ENCODE measurements around the gene CACNB2.

Gene CACNB2

DNA sequence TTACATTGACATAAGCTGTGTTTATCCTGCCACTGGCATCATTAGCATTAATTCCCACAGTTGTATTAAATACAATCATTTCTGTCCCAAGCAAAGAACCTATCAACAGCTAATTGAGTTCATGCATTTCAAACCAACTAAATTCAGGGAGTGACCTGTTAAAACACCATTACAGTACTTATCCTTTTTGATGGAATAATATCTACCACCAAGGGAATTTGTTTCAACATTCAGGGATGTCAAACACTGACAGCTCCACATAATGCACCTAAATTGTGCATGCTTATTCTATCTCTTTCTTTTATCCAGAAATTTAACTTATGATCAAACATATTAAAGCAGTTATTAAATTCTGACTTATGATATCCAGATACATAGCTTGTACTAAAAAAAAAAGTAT is 374.3 kb downstream of the CACNB2 start:
- no peak for DNase-seq (ENCODE audit: low spot score)

DNA sequence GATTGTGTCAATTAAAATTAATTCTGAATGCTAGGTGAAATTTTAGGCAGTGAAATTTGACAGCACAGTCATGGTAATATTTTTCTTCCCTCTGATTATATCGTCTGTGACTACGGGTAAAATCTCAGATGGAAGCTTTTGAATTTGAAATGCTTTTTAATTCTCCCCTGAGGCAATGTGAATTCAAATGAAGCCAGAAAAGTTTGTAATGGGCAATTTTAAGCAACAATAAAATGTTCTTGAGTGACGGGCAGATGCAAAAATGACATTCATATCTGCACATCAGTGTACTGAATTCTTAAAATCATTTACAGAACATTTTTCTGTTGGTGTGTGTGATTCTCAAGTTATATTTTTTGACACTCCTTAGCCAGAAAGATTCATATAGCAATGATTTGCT is 376.6 kb downstream of the CACNB2 start:
- DNase-seq (ENCODE audit: low spot score), result no peak

DNA sequence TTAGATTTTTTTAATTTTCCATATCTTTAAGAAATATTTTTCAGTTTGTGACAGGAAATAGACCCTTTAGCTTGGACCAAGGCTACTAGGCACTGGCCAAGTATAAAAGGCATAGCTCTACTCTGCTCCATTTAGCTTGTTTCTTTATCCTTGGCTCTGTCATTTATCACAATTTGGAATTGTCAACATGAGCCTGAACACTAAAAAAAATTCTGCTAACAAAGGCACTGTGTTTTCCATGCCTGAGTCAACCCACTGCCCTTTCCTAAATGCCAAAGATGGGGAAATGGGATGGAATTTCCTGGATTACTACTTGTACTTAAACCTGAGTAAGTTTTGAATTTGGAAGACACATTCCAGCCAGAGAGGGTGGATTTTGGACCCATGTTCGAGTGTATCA is 382.8 kb downstream of the CACNB2 start:
- DNase-seq (ENCODE audit: low spot score), result no peak

DNA sequence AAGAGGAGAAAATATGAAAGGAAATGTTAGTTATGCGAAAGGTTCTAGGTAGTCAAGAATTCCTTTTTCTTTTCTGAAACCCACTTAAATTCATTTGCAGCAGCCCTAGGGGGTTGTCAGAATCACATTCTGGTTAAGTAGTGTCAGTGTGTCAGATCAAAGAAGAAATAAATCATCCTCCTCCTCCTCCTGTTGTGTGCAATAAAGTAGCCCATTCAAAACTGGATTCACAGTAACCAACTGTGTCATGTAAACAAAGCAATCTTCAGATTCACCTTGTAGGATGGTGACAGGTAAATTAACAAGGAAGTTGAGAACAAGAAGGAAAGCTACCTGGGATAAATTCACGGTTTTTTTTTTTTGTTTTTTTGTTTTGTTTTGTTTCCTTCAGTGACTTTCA is 383.6 kb downstream of the CACNB2 start:
- no peak for DNase-seq (ENCODE audit: low spot score)

DNA sequence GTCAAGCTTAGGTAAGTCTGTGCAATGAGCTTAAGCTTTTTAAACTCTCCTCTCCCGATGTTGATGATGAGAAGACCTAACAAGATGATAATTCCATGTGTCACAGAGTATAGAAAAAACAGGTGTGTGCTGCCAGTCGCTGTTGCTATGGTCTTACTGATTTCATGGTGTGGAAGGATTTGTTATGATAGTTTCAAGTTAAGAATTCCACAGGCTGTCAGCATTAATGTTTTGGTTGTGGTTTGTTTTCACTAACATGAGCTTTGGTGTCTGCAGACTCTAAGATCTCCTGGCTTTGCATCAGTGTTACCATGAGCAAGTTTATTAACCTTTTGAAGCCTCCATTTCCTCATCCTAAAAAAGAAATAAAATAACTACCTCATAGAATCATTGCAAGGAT is 387.5 kb downstream of the CACNB2 start:
- no peak for DNase-seq (ENCODE audit: low spot score)

DNA sequence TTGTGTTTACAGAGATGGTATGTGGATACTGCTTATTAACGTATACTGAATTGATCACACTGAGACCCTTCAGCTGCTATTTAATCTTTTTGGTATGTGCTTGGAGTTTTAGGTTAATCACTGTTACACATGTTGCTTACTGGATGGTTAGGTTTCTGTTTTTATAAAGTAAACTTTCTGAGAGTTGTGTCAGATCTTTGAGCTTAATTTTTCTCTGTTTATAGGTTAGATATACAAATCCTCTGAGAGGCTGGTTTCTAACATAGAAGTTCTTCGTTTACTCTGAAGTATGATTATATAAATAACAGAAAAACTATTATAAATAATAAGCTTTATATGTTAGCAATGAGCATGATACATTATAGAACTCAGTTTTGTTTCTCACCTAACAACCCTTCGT is 388.1 kb downstream of the CACNB2 start:
- no peak for DNase-seq (ENCODE audit: low spot score)

DNA sequence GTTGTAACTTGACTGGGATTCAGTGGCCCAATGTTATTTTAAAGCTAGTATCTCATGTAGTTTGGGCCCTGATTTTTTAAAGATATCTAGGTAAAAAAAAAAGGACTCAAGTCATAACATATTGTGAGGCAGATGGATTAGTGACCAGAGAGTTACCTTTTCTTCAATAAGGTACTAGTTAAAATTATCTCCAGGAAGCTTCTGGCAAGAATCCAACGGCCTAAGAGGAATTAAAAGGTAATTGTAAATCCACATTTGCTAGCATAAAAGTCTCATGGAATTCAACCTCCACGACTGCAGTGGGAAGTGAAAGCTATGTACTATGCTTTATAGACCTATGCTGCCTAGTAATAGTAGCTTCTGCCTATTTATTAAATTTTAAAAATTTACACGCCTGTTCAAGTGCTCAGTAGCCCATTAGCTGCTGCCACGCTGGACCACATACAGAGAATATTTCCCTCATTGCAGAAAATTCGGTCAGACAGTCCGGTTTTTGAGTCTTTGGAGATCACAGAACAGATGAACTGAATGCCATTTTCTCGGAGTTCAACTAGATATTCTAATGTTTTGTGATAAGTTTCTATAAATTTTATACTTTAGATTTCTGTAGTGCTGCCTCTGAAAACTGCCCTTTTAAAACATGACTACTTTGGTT is 392.8 kb downstream of the CACNB2 start:
- no peak for DNase-seq (ENCODE audit: low spot score)

DNA sequence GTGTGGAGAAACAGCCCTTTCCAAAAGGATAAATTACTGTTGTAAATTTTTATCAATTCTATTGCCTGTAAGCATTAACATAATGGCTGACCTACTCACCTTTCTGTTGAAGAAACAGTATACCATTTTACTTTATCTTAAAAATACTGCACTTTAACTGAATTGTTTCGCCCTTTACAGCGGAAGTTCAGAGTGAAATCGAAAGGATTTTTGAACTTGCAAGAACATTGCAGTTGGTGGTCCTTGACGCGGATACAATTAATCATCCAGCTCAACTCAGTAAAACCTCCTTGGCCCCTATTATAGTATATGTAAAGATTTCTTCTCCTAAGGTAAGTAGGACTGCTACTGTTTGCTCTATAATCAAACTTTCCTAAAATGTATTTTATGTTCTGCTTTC is 393.7 kb downstream of the CACNB2 start:
- no peak for DNase-seq (ENCODE audit: low spot score)

DNA sequence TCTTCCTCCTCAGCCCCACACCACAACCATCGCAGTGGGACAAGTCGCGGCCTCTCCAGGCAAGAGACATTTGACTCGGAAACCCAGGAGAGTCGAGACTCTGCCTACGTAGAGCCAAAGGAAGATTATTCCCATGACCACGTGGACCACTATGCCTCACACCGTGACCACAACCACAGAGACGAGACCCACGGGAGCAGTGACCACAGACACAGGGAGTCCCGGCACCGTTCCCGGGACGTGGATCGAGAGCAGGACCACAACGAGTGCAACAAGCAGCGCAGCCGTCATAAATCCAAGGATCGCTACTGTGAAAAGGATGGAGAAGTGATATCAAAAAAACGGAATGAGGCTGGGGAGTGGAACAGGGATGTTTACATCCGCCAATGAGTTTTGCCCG is 399.1 kb downstream of the CACNB2 start:
- DNase-seq (ENCODE audit: low spot score), result no peak

DNA sequence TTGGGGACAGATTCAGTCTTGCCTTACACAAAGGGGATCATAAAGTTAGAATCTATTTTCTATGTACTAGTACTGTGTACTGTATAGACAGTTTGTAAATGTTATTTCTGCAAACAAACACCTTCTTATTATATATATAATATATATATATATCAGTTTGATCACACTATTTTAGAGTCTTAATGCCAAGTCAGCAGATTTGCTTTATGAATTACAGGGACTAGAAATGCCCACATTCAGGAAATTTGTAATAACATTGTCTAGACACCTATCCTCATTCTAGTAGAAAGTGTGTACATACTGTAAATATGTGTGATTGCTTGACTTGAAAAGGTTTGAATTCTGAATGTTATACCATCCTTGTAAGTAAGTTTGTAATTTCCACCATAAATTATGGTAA is 400.0 kb downstream of the CACNB2 start:
- no peak for DNase-seq (ENCODE audit: low spot score)

DNA sequence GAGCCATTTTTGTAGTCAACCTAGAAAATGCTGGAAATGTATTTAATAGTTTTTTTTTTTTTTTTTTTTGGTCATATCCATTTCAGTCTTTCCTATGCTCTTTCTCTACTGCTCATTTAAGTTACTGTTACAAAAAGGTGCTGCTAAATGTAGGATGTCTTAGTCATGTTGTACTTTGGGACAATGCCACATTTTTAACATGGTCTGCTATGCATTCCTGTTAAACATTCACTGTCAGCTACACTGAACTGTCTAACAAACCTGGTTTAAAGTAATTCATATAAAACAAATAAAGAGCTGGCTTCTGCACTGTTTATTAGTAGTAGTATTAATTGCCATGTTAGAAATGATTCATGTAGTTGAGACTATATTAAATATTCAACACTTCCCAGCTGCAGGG is 402.6 kb downstream of the CACNB2 start:
- DNase-seq (ENCODE audit: low spot score), result no peak

DNA sequence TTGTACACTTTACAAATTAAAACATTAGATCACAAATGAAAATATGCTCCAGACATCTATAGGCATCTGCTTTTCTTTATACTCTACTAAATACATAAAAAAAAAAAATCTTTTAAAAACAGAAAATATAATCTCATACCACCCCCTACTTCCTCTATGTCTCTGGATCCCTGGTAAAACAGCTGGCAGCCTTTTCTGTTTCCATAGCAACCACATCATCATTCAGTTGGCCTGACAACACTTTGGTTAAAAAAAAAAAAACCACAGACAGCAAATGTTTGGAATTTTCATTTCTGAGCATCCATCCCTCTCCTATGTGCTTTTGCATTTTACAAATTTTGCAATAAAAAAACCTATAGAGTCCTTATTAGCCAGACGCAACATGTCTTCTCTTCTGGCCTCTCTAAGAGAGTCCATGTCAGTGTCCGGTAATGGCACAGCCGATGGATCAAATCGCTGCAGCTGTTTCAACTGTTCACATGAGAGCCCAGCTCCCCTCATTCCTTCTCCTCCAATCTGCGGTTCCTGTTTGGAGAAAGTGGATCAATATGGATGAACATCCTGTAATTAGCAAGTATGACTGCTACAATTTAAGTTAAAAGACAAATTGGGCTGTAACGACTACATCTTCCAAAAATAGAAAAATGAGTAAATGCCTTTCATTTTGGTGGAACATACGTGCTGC is 405.5 kb downstream of the CACNB2 start:
- DNase-seq (ENCODE audit: low spot score), result no peak

DNA sequence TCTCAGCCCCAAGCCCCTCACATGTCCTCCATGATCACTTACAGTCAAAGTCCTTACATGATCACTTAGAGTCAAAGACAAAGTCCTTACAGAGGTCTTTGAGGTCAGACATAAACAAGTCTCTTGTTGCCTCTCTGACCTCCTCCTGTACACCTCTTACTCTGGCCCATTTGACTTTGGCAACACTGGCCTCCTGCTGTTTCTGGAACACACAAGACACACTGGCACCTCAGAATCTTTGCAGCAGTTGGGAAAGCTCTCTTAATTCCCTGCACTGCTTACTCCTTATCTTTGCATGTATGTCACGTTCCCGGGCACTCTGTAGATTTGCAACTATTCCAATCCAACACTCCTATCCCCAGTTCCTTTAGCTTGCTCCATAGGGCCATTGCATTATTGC is 408.9 kb downstream of the CACNB2 start:
- DNase-seq (ENCODE audit: low spot score), result no peak

DNA sequence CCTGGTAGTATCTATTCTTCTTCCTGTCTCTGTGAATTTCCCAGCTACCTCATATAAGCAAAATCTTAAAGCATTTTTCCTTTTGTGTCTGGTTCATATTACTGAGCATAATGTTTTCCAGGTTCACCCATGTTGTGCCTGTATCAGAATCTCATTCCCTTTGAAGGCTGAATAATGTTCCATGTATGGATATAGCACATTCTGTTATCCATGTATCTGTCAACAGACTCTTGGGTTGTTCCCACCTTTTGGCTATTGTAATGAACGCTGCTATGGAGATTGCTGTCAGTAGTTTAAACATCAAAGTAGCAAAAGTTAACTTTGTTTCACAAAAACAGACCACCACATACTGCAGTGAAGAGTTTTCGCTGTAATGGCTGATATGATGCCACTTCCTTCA is 411.2 kb downstream of the CACNB2 start:
- no peak for DNase-seq (ENCODE audit: low spot score)

DNA sequence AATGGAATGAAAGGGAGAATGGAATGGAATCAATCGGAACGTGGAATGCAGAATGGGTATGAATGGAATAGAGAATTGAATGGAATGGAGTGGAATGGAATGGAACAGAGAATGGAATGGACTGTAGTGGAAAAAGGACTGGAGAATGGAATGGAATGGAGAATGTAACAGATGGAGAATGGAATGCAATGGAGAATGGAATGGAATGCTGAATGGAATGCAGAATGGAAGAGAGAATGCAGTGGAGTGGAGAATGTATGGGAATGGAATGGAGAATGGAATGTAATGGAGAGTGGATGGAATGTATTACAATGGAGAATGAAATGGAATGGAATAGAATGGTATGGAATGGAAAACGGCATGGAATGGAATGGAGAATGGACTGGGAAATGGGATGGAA is 414.3 kb downstream of the CACNB2 start:
- DNase-seq (ENCODE audit: low spot score), result no peak

DNA sequence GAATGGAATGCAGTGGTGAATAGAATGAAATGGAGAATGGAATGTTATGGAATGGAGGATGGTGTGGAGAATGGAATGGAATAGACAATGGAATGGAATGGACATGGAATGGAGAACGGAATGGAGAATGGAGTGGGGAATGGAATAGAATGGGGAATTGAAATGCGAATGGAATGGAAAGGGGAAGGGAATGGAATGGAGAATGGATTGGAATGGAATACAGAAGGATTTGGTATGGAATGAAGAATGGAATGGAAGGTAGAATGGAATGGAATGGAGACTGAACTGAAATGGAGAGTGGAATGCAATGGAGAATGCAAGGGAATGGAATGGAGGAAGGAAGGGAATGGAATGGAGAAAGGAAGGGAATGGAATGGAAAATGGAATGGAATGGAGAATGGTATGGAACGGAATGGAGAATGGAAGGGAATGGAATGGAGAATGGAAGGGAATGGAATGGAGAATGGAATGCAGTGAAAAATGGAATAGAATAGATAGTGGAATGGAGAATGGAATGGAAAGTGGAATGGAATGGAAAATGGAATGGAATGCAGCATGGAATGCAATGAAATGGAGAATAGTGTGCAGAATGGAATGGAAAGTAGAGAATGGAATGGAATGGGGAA is 416.4 kb downstream of the CACNB2 start:
- no peak for DNase-seq (ENCODE audit: low spot score)

DNA sequence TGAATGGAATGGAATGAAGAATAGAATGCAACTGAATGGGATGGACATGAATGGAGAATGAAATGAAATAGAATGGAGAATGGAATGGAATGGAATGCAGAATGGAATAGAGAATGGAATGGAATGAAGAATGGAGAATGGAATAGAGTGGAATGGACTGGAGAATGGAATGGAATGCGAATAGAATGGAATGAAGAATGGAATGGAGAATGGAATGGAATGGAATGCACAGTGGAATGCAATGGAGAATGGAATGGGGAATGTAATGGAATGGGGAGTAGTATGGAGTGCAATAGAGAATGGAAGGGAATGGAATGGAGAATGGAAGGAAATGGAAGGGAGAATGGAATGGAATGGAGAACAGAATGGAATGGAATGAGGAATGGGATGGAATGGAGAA is 417.7 kb downstream of the CACNB2 start:
- no peak for DNase-seq (ENCODE audit: low spot score)

DNA sequence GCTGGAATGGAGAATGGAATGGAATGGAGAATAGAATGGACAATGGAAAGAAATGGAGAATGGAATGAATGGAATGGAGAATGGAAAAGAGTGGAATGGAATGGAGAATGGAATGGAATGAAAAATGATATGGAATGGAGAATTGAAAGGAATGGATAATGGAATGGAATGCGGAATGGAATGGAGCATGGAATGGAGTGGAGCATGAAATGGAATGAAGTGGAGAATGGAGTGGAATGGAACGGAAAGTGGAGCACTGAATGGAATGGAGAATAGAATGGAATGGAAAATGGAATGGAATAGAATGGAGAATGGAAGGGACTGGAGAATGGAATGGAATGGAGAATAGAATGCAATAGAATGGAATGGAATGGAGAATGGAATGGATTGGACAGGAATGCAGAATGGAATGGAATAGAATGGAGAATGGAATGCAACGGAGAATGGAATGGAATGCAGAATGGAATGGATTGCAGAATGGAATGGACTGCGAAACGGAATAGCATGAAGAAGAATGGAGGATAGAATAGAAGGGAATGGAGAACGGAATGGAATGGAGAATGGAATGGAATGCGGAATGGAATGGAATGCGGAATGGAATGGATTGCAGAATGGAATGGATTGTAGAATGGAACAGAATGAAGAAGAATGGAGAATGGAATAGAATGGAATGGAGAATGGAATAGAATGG is 421.8 kb downstream of the CACNB2 start:
- DNase-seq (ENCODE audit: low spot score), result no peak

DNA sequence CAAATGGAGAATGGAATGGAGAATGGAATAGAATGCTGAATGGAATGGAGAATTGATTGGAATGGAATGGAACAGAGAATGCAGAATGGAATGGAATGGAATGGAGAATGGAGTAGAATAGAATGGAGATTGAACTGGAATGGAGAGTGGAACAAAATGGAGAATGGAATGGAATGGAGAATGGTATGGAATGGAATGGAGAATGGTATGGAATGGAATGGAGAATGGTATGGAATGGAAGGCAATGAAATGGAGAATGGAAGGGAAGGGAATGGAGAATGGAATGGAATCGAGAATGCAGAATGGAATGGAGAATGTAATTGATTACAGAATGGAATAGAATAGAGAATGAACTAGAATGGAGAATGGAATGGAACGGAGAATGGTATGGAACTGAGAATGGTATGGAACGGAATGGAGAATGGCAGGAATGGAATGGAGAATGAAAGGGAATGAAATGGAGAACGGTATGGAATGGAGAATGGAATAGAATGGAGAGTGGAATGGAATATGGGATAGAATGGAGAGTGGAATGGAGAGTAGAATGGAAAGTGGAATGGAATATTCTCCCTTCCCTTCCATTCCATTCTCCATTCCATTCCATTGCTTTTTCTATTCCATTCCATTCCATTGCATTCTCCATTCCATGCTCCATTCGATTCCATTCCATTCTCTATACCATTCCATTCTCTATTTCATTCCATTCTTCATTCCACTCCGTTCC is 422.9 kb downstream of the CACNB2 start:
- no peak for DNase-seq (ENCODE audit: low spot score)

DNA sequence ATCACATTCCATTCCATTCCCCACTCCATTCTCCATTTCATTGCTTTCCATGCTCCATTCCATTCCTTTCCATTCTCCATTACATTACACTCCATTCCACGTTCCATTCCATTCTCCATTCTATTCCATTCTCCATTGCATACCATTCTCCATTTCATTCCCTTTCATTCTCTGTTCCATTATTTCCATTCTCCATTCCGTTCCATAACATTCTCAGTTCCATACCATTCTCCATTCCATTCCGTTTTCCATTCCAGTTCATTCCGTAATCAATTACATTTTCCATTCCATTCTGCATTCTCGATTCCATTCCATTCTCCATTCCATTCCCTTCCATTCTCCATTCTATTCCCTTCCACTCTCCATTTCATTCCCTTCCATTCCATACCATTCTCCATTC is 424.8 kb downstream of the CACNB2 start:
- no peak for DNase-seq (ENCODE audit: low spot score)

DNA sequence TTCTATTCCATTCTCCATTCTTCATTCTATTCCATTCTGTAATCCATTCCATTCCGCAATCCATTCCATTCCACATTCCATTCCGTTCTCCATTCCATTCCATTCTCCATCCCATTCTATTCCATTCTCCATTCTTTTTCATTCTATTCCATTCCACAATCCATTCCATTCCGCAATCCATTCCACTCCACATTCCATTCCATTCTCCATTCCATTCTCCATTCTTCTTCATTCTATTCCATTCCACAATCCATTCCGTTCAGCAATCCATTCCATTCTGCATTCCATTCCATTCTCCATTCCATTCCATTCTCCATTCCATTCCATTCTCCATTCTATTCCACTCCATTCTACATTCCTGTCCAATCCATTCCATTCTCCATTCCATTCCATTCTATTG is 426.0 kb downstream of the CACNB2 start:
- no peak for DNase-seq (ENCODE audit: low spot score)

DNA sequence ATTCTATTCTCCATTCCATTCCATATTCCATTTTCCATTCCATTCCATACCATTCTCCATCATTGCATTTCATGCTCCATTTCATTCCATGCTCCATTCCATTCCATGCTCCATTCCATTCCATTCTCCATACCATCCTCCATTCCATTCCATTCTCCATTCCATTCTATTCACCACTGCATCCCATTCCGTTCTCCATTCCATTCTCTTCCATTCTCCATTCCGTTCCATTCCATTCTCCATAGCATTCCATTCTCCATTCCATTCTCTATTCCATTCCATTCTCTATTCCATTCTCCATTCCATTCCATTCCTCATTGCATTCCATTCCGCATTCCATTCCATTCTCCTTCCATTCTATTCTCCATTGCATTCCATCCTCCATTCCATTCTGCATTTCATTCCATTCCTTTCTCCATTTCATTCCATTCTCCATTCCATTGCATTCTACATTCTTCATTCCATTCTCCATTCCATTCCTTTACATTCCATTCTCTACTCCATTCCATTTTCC is 427.2 kb downstream of the CACNB2 start:
- DNase-seq (ENCODE audit: low spot score), result no peak
